SW 1271 (cell line): ENCODE measurements around the gene PHC2.

Source experiments
- DNase-seq, 2 experiments: peaks; one replicate each; lab custom pipeline; 2025; lab: John Stamatoyannopoulos, UW

Gene PHC2

DNA sequence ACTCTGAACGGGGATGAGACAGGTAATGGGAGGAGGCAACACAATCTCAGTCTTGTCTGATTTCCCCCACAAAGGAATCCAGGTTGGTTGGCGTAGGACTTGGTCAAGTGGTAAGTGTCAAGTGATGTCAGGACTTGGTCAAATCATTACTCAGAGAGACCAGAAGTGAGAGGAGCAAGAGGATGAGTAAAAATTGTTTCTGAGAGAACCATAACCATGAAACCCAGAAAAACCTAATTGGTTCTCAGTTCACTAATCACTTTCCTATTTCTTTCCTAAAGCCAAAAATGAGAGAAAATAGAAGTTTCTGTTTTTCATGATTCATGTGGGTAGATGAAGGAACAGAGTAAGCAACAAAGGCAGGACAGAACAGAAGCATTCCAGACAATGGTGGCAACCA, 5.0 kb downstream of the PHC2 start:
- no peak for DNase-seq

DNA sequence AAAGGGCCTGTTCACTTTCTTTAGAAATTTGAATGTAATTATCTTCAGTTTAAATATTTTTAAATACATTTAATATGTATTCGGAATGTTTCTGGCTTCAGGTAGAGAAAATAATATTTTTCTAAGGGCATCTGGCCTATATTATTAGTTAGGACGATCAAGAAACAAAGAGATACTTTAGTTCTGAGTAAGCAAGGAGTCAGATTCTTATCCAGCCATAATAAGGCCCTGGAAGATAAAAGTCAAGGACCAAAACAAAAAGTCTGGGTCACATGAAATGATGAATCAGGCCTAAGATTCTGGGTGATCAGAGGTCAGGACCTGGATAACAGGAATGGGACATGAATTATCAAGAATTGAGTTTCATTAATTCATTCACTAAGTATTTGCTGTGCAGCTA, 6.3 kb downstream of the PHC2 start:
- no peak for DNase-seq

DNA sequence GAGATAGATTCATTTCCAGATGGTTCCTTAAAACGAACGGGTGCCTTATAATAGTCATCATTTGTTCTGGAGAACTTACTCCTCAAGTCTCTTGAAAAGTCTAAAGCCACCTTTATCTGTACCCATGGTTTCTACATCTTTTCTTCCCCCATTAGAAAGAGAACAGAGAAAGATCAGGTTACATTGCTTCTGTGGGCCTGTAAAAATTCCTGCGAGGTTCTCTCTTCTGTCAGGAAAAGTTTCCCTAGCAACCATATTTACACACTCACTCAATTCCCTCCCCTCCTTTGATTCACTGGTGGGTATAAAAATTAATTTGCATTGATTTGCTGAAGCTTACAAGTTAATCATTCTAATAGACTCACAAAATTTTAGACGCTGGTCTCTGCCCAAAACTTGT, 6.7 kb downstream of the PHC2 start:
- DNase-seq, result peak in 1 of 2 experiments; percentile 27

DNA sequence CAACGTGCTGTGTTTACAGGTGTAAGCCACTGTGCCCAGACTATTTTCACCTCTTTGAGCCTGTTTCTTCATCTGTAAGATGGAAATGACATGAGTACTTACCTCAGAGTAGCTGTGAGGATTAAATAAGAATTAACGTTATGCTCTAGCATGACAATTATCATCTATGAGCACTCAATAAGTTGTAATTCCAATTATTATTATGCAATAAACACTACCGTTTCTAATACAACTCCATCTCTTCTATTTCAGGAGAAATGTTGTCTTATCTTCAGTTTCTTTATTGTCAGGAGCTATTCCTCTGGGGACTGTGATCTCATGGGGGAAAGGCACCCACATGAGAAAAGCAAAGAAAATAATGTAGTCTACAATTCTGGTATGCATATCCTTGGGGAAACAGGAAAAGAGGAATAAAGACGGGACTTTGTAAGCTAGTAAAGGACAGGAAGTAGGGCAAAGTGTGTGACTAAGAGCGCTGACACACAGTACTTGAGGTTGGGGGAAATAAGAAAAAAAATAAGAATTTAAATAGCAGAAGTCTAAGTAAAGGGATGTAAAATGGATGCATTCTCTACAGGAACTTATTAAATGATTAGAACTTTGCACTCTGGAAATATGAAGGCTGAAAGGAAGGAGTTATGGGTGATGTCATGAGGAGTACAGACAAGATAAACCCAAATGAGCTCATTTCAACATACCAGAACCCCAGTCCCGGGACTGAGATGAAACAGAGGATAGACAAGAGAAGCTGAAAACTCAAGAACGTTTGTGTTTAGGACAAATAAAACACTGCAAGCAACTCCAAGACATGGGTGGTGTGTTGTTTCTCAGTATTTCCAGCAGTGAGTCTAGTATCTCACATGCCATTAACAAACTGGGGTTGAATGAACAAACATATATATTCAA, 9.8 kb downstream of the PHC2 start:
- DNase-seq, result peak in 1 of 2 experiments; percentile 58

DNA sequence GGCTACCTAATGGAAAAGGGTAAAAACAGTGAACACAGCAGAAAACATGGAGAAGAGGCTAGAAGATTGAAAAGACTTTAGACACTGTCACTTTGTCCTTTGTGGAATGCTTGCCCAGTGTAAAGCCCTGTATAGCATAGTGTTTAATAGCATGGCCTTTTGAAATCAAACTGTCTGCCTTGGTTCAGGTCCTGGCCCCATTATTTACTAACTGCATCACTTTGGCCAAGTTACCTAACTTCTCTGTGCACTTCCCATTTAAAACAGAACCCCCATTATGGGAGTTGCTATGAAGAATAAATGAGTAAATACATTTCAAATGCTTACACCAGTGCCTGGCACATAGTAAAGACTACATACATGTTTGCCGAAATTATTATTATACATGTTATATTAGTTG, 12.1 kb downstream of the PHC2 start:
- no peak for DNase-seq

DNA sequence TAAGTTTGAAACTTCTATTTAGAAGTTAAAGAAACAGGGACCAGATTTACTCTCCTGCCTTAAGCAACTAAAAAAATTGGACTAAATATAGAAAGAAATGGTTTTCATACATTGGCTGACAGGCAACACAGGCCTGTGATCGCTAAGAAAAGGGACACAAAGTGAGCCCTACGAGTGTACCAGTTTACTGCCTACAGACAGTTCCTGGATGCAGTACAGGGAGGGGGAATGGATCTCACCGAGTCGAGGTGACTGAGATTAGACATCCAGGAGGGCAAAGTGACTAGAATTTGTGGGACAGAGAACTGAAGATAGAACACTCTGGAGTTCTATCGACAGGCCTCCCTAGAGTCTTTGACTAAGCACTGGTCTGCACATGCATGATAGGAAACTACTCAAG, 16.0 kb downstream of the PHC2 start:
- DNase-seq, result no peak

DNA sequence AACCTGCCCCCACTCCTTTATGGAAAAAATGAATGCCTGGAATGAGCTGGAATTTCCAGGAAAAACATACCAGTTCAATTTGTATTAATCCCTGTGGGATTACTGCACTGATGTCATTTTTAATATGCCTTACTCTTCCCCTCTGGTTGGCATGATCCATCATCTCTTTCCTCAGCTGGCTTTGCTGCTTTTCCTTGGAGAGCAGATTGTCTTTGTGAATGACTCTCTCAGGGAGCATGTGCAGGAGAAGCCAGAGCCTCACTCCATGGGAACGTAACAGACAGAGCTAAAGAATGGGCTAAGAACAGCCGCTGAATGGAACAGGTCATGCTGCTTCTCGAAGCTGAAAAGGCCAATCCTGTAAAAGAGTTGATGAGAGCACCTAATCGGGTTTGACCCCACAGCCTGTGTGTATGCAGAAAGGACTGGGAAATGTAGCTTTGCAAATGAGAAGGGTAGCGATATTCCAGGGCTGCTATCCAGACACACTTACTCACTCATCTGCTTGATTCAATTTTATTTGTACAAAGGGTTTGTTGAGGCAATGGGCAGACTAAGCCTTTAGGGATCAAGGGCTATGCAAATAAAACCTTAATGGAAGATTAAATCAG, 20.7 kb downstream of the PHC2 start:
- no peak for DNase-seq

DNA sequence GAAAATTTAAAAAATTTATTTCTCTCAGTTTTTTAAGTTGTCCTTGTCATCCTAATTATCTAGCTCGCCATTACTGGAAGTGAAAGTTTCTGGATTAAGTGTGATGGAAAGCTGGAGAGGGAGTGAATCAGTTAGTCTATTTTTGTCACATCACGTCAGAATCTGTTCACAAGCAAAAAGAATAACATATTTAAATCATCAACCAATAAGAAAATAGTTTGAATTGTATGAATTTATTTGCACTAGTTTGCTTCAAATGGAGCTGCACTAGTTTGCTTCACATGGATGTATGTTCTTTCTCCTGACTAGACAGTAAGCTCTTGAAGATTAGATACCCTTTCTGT, 22.8 kb downstream of the PHC2 start:
- DNase-seq, result no peak

DNA sequence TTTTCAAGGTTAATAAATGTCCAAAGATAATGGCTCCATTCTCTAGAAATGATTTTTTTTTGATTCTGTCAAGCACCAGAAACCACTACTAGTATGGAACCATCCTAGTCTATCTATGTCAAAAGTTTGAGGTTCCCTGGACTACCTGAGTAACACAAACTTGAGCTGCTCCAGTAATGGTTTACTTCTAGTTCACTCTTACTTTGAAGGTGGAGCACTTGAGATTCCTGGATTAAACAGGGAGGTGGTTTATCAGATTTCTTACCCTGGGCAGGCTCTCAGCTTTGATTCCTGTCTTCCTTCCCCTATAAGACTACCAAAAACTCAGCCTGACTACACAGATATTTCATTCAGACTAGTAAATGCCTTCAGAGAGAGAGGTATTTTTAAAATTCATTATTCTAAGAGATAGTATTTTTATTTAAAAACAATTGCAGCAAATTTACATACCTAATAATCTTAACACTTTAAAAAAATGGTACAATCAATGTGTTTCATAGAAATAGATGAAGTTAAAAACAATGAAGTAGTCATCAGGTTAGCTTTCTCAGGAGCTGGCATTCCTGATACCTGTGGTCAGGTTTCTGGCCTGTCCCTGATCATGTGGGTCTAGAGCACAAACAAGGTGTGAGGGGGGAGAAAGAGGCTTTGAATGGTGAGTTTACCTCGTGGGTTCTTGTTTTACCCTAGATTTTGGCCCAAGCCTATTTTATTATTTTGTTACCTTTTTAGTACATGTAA, 23.4 kb downstream of the PHC2 start:
- no peak for DNase-seq

DNA sequence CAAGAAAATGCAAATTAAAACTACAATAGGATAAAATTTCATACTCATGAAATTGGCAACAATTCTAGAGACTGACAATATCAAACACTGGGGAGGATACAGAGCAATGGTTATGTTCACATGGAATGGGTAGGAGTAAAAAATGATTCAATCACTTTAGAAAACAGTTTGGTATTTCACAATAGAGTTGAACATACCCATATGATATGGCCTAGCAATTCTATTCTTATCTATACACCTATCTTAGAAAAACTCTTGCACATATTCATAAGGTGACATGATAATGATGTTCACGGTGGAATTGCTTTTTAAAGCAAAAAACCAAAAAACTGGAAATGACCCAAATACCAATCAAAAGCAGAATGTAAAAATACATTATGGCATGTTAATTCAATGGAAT, 28.7 kb downstream of the PHC2 start:
- DNase-seq, result no peak

DNA sequence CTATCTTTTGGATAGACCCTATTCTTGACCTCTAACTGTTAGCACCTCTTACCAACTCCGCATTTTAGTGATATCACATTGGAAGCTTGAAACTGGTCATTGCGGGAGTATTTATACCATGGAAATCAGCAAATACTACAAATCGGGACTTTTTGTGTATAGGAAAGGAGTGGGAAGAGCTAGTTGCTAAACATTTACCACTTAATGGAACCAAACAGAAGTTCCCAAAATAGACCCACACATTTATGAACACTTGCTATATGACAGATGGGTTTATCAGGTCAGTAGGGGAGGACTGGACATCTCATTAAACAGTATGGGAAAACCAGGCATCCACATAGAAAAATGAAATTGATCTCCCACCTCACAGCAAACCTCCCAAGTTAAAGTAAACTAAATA, 29.4 kb downstream of the PHC2 start:
- no peak for DNase-seq

DNA sequence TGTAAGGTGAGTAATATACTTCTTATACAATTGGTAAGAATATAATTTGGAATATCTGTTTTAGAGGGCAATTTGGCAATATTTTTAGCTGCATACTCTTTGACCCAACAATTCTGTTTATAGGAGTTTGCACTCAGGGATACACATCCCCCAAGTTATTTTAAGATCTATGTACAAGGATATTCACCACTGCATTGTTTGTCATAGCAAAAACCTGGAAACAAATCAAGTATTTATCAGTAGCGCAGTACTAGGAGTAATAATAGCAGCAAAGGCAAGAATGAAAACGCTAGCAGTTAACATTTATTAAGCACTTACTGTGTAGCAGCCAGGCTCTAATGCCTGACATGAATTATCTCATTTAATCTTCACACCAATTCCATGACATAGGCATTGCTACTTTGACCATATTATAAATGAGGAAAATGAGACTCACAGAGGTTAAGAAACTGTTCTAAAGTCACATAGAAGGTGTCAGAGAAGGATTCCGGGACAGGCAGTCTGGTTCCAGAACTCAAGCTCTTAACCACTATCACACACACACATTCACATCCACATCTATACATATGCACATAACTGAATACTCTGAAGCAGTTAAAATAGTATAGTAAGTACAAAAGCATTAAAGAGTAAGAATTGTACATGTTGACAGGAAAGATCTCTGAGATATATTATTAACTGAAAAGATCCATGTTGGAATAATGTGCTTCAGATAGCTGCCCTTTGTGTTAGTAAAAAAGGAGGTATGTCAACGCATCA, 30.6 kb downstream of the PHC2 start:
- DNase-seq, result no peak

DNA sequence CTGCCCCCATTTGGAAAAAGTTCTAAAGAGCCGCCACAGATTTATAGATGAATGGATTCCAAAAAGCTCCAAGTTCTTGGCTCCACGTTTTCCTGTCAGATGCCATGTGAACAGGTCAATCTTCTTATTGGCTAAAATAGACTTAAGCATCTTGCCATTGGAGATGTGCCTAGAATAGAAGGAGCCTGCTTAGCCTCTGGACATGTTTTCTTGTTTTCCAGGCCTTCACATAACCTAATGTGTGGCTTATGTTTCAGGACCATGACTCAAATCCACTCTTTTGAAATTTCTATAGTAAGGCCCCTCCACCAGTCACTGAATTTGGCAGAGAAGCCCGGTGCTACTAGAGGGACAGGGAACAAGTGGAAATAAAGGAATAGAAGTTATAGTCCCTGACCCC, 31.5 kb downstream of the PHC2 start:
- DNase-seq, result no peak

DNA sequence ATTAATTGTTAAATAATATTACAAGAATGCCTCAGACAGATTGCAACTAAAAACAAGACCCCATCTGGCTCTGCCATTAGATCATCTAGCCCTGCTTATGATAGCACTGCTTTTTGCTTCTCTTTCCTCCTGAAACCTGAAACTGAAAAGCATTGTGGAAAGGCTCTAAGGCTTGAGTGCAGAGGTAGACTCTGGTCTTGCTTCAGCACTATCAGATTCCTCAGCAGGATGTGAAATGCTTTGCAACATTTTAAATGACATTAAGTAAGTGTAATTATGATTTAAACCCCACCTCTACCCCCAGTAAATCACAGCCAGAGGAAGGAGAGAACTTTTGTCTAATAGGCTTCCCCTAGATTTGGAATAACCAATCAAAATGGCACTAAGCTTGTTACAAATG, 32.9 kb downstream of the PHC2 start:
- no peak for DNase-seq

DNA sequence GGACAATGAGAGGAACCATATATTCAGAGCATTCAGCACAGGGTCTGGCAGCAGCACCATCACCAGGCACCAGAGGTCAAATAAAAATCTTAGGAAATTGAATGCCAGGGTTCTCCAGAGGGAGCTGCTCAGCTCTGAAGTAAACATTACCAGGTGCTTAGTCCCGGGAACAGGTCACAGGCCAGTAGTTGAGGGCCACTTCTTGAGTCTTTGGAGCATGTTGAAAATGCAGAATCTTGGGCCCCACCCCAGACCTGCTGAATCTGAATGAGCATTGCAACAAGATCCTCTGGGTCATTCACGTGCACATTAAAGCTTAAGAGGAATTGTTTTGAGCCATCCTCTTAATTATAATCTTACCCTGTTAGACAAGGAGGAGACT, 33.8 kb downstream of the PHC2 start:
- DNase-seq, result no peak

DNA sequence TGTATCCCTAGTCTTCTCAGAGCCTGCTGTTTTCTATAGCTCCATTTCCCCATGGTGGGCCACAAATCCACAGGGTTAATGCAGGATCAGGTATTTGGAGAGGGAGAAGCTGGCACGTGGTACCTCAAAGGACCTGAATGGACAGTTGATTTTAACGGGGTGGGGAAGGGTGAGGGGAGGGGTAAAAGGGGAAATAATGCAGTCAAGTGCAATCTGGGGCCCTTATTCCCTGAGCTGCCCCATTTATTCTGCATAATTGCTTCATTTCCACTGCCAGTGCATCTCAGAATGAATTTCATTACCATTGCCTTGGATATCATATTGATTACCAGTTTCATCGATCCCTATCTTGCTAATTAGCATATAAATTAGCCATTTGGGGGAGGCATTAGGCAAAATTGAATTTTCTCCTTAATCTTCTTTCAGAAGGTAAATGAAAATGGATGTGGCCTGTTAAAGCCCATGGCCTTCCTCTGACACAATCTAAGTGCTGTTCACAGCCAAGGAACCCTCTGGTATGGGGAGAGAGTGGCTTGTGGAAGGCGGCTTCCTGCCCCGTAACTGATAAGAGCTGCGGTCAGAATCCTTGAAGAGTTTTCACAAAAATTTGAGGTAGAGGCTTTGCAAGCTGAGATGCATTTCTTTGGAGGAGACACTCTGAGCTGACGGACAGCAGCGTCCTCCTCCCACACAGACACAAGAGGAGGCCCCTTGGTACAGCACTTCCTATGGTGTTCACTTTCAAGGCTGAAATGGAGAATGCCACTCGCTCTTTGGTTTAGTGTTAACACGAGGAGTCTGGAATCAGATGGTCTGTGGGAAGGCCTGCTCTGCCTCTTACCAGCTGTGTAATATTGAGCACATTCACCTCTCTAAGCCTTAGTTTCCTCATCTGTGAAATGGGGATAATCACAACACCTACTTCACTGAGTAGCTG, 34.4 kb downstream of the PHC2 start:
- DNase-seq, result no peak

DNA sequence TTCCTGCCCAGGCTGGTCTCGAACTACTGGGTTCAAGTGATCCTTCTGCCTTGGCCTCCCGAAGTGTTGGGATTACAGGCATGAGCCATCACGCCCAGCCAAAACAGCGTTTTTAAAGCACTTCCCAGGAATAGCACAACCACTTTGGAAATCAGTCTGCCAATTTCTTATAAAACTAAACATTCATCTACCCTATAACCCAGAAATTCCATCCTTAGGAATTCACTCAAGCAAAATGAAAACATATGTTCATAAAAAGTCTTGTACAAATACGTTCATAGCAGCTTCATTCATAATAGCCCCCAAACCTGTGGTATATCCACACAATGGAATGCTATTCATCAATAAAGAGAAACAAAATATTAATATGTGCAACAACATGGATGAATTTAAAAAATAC, 36.1 kb downstream of the PHC2 start:
- DNase-seq, result no peak

DNA sequence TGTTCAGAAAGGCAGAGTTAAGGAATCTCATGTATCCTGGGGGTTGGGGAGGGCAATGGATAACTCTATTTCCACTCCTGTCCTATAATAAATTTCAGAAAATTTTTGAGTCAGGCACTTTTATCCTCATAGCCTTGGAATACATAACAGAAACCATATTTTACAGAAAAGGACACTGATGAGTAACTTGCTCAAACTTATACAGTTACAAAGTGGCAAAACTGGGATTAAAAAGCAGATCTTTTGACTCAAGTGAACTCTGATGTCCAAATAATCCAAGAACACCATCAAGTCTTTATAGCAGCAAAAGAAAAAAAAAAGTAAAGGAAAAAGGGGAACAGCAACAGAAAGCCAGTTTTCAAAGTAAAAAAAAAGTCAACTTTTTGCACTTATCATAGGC, 36.9 kb downstream of the PHC2 start:
- DNase-seq, result no peak

DNA sequence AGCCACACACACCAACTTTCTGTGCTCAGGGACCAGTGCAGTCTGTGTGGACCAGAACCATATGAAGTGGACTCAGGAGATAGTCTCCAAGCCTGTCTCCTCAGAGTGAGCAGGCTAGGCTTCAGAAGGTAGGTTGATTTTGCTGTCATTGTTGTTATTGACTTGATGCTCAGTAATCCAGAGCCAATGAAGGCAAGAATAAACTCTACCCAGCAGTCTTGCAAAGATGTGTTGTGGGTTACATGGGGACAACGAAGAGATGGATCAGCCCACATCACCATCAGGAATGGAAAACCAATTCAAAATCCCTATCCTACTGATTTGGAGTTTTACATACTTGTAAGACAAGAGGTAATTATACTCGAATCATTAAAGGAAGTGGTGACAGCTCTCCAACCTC, 37.4 kb downstream of the PHC2 start:
- DNase-seq, result no peak

DNA sequence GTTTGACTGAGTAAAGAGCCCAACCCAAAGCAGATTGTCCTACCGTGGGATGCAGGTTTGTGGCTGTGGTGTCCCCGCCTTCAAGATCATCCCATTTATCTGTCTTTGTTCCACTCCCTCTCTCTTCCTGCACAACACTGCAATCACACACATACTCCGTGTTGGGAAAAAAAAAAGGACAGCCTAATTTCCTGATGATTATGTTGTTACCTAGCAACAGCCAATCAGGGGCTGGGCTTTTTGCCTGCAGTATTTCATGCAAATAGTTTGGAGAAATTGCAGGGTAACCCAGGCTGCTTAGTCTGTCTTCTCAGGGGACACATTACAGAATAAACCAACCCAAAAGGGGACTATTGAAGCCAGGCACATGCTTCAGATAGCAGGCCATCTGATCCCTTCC, 38.3 kb downstream of the PHC2 start:
- no peak for DNase-seq

DNA sequence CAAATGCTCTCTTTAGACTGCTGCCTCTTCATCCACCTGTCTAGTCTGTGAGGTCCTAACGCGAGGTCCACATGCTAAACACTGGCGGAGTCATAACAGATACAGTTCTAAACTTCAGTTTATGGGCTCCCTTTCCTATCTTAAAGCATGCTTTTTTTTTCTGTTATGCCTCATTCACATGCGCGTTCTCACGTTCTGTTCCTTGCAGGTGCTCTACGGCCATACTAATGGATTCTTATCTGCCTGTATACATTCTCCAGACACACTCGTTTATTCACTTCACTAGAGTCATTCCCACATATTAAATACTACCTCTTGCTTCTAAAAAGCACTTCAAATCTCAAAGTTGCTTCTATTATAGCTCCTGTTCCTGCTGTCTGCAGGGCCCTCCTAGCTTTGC, 38.7 kb downstream of the PHC2 start:
- no peak for DNase-seq
